IPS-15b (cell line): ENCODE measurements around the gene RNF213.

Experiments used
- H3K27me3 ChIP-seq: one replicate; pipeline ENCODE4 v1.6.1; 2013; ENCODE audit warnings: low read length; ENCODE audit not compliant: control insufficient read depth, insufficient read depth
- H3K36me3 ChIP-seq: one replicate; pipeline ENCODE4 v1.6.1; 2013; ENCODE audit warnings: low read length; ENCODE audit not compliant: control insufficient read depth, insufficient read depth
- H3K4me1 ChIP-seq: one replicate; pipeline ENCODE4 v1.6.1; 2013; ENCODE audit warnings: mild to moderate bottlenecking, low read length; ENCODE audit not compliant: control insufficient read depth, insufficient read depth
- H3K4me3 ChIP-seq: one replicate; pipeline ENCODE4 v1.5.1; 2013; ENCODE audit warnings: low read depth, low read length
- H3K9ac ChIP-seq: one replicate; pipeline ENCODE4 v1.6.1; 2013; ENCODE audit warnings: low read depth, mild to moderate bottlenecking, low read length
- H3K9me3 ChIP-seq: one replicate; pipeline ENCODE4 v1.6.1; 2013; ENCODE audit warnings: mild to moderate bottlenecking, low read length; ENCODE audit not compliant: control insufficient read depth, insufficient read depth

Gene RNF213

DNA sequence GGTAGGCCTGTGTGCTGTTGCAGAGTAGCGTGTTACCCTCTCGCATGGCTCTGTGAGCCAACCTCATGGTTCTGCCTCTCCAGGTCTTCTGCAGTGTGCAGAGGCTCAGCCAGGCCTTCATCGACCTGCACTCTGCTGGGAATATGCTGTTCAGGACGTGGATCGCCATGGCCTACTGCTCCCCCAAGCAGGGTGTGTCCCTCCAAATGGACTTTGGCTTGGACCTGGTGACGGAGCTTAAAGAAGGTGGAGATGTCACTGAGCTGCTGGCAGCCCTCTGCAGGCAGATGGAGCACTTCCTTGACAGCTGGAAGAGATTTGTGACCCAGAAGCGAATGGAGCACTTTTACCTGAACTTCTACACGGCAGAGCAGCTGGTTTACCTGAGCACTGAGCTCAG, 78.5 kb downstream of the RNF213 start:
- H3K4me3 ChIP-seq = no peak overlapping the region
- no peaks in the 10 kb centered on the region for H3K4me1 ChIP-seq
- H3K9me3 ChIP-seq = no peaks in the 10 kb centered on the region
- H3K36me3 ChIP-seq = peaks cover 25% of the 10 kb centered on the region
- no peak overlapping the region for H3K9ac ChIP-seq
- H3K27me3 ChIP-seq = no peaks in the 10 kb centered on the region

DNA sequence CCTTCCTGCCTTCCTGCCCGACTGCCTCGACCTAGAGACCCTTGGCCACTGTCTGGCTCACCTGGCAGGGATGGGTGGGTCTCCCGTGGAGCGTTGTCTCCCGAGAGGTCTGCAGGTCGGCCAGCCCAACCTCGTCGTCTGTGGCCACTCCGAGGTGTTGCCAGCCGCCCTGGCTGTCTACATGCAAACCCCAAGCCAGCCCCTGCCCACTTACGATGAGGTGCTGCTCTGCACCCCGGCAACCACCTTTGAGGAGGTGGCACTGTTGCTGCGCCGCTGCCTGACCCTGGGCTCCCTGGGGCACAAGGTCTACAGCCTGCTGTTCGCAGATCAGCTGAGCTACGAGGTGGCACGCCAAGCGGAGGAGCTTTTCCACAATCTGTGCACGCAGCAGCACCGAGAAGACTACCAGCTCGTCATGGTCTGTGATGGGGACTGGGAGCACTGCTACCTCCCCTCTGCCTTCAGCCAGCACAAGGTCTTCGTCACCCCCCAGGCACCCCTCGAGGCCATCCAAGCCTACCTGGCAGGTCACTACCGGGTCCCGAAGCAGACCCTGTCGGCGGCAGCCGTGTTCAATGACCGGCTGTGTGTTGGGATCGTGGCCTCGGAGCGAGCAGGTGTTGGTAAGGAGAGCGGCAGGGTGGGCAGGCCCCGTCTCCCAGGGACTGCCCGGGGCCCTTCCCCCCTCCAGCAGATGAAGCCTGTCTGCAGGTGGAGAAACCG, 79.2 kb downstream of the RNF213 start:
- H3K4me3 ChIP-seq = no peak overlapping the region
- no peak overlapping the region for H3K9ac ChIP-seq
- peaks cover 24% of the 10 kb centered on the region for H3K36me3 ChIP-seq
- no peaks in the 10 kb centered on the region for H3K9me3 ChIP-seq
- no peaks in the 10 kb centered on the region for H3K4me1 ChIP-seq
- H3K27me3 ChIP-seq = no peaks in the 10 kb centered on the region

- H3K4me3 ChIP-seq = no peak overlapping the region
- no peaks in the 10 kb centered on the region for H3K4me1 ChIP-seq
- H3K27me3 ChIP-seq = no peaks in the 10 kb centered on the region
- H3K9ac ChIP-seq = no peak overlapping the region
- H3K9me3 ChIP-seq = no peaks in the 10 kb centered on the region
- H3K36me3 ChIP-seq = peaks cover 37% of the 10 kb centered on the region
Measured at GRCh38 chr17:80345321-80345720, 84.7 kb downstream of the RNF213 start.

DNA sequence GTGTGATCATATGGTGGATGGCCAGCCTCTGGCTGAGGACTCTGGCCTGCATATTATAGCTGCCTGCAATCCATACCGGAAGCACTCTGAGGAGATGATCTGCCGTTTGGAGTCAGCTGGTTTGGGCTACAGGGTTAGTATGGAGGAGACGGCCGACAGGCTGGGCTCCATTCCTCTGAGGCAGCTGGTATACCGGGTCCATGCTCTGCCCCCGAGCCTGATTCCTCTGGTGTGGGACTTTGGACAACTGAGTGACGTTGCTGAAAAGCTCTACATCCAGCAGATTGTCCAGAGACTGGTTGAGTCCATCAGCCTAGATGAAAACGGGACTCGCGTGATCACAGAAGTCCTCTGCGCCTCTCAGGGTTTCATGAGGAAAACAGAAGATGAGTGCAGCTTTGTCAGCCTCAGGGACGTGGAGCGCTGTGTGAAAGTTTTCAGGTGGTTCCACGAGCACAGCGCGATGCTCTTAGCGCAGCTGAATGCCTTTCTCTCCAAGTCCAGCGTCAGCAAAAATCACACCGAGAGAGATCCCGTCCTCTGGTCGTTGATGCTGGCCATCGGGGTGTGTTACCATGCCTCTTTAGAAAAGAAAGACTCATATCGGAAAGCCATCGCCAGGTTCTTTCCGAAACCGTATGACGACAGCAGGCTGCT, 85.3 kb downstream of the RNF213 start:
- H3K27me3 ChIP-seq = no peaks in the 10 kb centered on the region
- peaks cover 37% of the 10 kb centered on the region for H3K36me3 ChIP-seq
- H3K9ac ChIP-seq = no peak overlapping the region
- no peaks in the 10 kb centered on the region for H3K4me1 ChIP-seq
- no peaks in the 10 kb centered on the region for H3K9me3 ChIP-seq
- H3K4me3 ChIP-seq = no peak overlapping the region

DNA sequence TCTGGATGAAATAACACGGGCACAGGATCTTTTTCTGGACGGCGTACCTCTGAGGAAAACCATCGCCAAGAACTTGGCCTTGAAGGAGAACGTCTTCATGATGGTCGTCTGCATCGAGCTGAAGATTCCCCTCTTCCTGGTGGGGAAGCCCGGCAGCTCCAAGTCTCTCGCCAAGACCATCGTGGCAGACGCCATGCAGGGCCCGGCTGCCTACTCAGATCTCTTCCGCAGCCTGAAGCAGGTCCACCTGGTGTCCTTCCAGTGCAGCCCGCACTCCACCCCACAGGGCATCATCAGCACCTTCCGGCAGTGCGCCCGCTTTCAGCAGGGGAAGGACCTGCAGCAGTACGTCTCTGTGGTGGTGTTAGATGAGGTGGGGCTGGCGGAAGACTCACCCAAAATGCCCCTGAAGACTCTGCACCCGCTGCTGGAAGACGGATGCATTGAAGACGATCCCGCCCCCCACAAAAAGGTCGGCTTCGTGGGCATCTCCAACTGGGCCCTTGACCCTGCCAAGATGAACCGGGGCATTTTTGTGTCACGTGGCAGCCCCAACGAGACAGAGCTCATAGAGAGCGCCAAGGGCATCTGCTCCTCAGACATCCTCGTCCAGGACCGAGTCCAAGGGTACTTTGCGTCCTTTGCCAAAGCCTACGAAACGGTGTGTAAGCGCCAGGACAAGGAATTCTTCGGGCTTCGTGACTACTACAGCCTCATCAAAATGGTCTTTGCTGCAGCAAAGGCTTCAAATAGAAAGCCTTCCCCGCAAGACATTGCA, 86.0 kb downstream of the RNF213 start:
- no peaks in the 10 kb centered on the region for H3K4me1 ChIP-seq
- no peak overlapping the region for H3K9ac ChIP-seq
- no peak overlapping the region for H3K4me3 ChIP-seq
- H3K27me3 ChIP-seq = no peaks in the 10 kb centered on the region
- peaks cover 37% of the 10 kb centered on the region for H3K36me3 ChIP-seq
- H3K9me3 ChIP-seq = no peaks in the 10 kb centered on the region

DNA sequence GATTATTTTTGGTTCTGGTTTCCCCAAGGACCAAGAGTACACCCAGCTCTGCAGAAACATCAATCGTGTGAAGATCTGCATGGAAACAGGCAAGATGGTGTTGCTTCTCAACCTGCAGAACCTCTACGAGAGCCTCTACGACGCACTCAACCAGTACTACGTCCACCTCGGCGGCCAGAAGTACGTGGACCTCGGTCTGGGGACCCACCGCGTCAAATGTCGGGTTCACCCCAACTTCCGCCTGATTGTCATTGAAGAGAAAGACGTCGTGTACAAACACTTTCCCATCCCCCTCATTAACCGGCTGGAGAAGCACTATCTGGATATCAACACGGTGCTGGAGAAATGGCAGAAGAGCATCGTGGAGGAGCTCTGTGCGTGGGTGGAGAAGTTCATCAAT, 86.9 kb downstream of the RNF213 start:
- no peak overlapping the region for H3K4me3 ChIP-seq
- peaks cover 39% of the 10 kb centered on the region for H3K36me3 ChIP-seq
- H3K9me3 ChIP-seq = no peaks in the 10 kb centered on the region
- H3K27me3 ChIP-seq = no peaks in the 10 kb centered on the region
- H3K4me1 ChIP-seq = no peaks in the 10 kb centered on the region
- no peak overlapping the region for H3K9ac ChIP-seq

DNA sequence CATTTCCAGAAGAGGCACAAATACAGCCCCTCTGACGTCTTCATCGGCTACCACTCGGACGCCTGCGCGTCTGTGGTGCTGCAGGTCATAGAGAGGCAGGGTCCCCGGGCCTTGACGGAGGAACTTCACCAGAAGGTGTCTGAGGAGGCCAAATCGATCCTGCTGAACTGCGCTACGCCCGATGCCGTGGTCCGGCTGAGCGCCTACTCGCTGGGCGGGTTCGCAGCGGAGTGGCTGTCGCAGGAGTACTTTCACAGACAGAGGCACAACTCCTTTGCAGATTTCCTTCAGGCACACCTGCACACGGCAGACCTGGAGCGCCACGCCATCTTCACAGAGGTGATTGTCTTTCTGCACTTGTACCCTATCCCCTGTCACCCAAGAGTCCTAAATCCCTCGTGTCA, 87.3 kb downstream of the RNF213 start:
- Histone ChIP-seq H3K4me1 (no peaks in the 10 kb centered on the region), H3K9me3 (no peaks in the 10 kb centered on the region), H3K27me3 (no peaks in the 10 kb centered on the region), H3K4me3 (no peak overlapping the region), H3K36me3 (peaks cover 43% of the 10 kb centered on the region), H3K9ac (no peak overlapping the region)

GRCh38 chr17:80348551-80349150, 88.0 kb downstream of the RNF213 start:
- no peaks in the 10 kb centered on the region for H3K27me3 ChIP-seq
- H3K4me3 ChIP-seq = no peak overlapping the region
- H3K9ac ChIP-seq = no peak overlapping the region
- no peaks in the 10 kb centered on the region for H3K9me3 ChIP-seq
- H3K36me3 ChIP-seq = peaks cover 43% of the 10 kb centered on the region
- H3K4me1 ChIP-seq = no peaks in the 10 kb centered on the region

DNA sequence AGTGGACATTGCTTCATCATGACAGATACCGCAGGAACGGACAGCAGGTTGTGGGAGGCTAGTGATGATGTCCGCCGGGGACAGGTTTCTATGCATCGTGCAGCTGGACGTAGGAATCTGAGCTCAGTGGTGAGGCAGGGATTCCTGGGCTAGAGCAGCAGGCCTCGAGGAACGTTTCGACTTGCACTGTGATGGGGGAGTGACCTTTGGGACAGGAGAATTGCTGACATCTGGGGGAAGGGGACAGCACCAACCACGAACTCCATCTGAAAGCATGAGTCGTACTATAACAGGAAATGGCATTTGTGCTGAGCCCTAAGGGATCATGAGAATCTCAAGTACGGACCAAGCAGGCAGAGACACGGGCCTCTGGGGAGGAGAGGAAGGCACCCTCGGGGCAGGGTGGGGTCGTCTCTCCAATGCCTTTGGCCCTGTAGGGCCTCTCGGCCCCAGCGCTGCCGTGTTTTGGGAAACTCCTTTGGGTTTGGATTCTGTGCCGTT, 88.5 kb downstream of the RNF213 start:
- Histone ChIP-seq H3K27me3 (no peaks in the 10 kb centered on the region), H3K4me1 (no peaks in the 10 kb centered on the region), H3K36me3 (peaks cover 46% of the 10 kb centered on the region), H3K9ac (no peak overlapping the region), H3K9me3 (no peaks in the 10 kb centered on the region), H3K4me3 (no peak overlapping the region)

DNA sequence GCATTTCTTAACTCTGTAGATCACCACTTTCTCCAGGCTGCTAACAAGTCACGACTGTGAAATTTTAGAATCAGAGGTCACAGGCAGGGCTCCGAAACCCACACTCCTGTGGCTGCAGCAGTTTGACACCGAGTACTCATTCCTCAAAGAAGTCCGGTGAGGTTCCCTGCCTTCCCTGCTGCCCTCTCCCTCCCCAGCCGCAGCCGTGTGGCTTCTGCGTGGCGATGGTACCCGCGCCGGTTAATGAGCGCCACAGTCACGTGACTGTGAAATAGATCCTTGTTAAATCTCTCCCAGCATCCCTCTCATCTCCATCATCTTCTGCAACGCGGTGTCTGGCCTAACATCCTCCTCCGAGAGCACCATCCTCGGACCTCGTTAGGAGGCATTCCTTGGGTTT, 89.1 kb downstream of the RNF213 start:
- H3K4me3 ChIP-seq = no peak overlapping the region
- H3K4me1 ChIP-seq = no peaks in the 10 kb centered on the region
- H3K36me3 ChIP-seq = peaks cover 46% of the 10 kb centered on the region
- no peaks in the 10 kb centered on the region for H3K9me3 ChIP-seq
- H3K27me3 ChIP-seq = no peaks in the 10 kb centered on the region
- H3K9ac ChIP-seq = no peak overlapping the region

GRCh38 chr17:80352216-80352895, 91.7 kb downstream of the RNF213 start:
- no peaks in the 10 kb centered on the region for H3K27me3 ChIP-seq
- no peak overlapping the region for H3K4me3 ChIP-seq
- no peak overlapping the region for H3K9ac ChIP-seq
- H3K9me3 ChIP-seq = no peaks in the 10 kb centered on the region
- no peaks in the 10 kb centered on the region for H3K4me1 ChIP-seq
- peaks cover 29% of the 10 kb centered on the region for H3K36me3 ChIP-seq
